ENCODE measurements around the gene LRRC46. TPM values are rescaled to one million over a fixed set of nuclear protein-coding genes. Genes with fewer than 3 reads are reported as not detected.

The LRRC46 gene
- polyA plus RNA-seq, 4 donors = 0.22 to 1.5 (median 0.40) TPM

DNA sequence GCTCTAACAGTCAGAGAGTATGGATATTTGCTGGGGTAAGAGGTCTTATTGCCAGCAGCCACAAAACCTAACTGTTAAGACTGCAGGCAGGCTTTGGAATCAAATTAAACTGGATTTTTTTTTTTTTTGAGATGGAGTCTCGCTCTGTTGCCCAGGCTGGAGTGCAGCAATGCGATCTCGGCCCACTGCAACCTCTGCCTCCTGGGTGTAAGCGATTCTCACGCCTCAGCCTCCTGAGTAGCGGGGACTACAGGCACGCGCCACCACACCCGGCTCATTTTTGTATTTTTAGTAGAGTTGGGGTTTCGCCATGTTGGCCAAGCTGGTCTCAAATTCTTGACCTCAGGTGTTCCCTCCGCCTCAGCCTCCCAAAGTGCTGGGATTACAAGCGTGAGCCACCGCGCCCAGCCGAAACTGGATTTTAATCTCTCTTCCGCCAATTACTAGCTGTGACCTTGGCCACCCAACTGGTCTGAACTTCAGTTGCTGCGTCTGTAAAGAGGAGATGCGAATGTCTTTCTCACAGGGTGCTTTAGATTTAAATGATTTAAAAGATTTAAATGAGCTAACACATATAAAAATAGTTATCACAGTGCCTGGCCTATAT is 971 bp upstream of the LRRC46 start:
- peak in 1 of 2 donors; percentile 46 for DNase-seq
- Histone ChIP-seq H3K4me3 (ENCODE audit: low read depth in 1 of 3, low read length in 3 of 3) (peak overlapping the region; percentile 82 to 89 (median 85)), H3K4me1 (ENCODE audit: control insufficient read depth in 3 of 3, insufficient read depth in 2 of 3, low read depth in 1 of 3, low read length in 2 of 3) (peaks cover 2 to 16% (median 2%) of the 10 kb centered on the region in 3 donors), H3K27ac (ENCODE audit: low read depth in 1 of 3, low read length in 2 of 3) (peak overlapping the region; percentile 61 to 90 (median 75)), H3K36me3 (ENCODE audit: control insufficient read depth in 3 of 3, insufficient read depth in 2 of 3, low read depth in 1 of 3, low read length in 3 of 3) (peaks cover 5 to 36% (median 13%) of the 10 kb centered on the region in 3 donors), H3K9me3 (ENCODE audit: control insufficient read depth in 2 of 2, insufficient read depth in 1 of 2, low read depth in 1 of 2, low read length in 1 of 2) (no peaks in the 10 kb centered on the region), H3K27me3 (ENCODE audit: control insufficient read depth in 3 of 3, insufficient read depth in 3 of 3, low read length in 3 of 3) (no peaks in the 10 kb centered on the region)
- FAIRE-seq = no peak
- WGBS, 3 donors = 51 to 65% (median 61%) methylated on average over 18 of the region's 18 CpGs

DNA sequence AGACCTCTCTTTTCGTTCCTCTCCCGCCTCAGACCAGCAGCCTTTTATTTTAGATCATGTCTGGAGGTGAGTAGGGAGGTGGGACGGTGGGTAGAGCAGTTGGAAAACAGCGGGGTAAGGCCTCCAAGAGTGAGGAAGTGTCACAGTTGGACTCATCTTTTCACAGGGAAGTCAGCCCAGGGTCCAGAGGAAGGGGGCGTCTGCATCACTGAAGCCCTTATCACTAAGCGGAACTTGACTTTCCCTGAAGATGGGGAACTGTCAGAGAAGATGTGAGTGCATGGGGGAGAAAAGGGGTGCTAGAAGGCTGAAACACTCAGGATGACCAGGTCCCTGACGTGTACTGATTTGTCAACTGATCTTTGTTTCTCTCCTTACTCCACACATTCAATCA is 461 bp downstream of the LRRC46 start:
- no peak for DNase-seq
- Histone ChIP-seq H3K4me3 (ENCODE audit: low read depth in 1 of 3, low read length in 3 of 3) (peak overlapping the region in 2 of 3 donors; percentile 0 to 85), H3K27ac (ENCODE audit: low read depth in 1 of 3, low read length in 2 of 3) (no peak overlapping the region), H3K9me3 (ENCODE audit: control insufficient read depth in 2 of 2, insufficient read depth in 1 of 2, low read depth in 1 of 2, low read length in 1 of 2) (no peaks in the 10 kb centered on the region), H3K36me3 (ENCODE audit: control insufficient read depth in 3 of 3, insufficient read depth in 2 of 3, low read depth in 1 of 3, low read length in 3 of 3) (peaks cover 0 to 39% (median 8%) of the 10 kb centered on the region in 3 donors), H3K27me3 (ENCODE audit: control insufficient read depth in 3 of 3, insufficient read depth in 3 of 3, low read length in 3 of 3) (no peaks in the 10 kb centered on the region), H3K4me1 (ENCODE audit: control insufficient read depth in 3 of 3, insufficient read depth in 2 of 3, low read depth in 1 of 3, low read length in 2 of 3) (peaks cover 2 to 17% (median 2%) of the 10 kb centered on the region in 3 donors)
- WGBS, 3 donors = 5 to 15% (median 12%) methylated on average over 7 of the region's 7 CpGs
- no peak for FAIRE-seq

- Histone ChIP-seq H3K4me1 (ENCODE audit: control insufficient read depth in 3 of 3, insufficient read depth in 2 of 3, low read depth in 1 of 3, low read length in 2 of 3) (peaks cover 2 to 45% (median 2%) of the 10 kb centered on the region in 3 donors), H3K9me3 (ENCODE audit: control insufficient read depth in 2 of 2, insufficient read depth in 1 of 2, low read depth in 1 of 2, low read length in 1 of 2) (no peaks in the 10 kb centered on the region), H3K27me3 (ENCODE audit: control insufficient read depth in 3 of 3, insufficient read depth in 3 of 3, low read length in 3 of 3) (no peaks in the 10 kb centered on the region), H3K27ac (ENCODE audit: low read depth in 1 of 3, low read length in 2 of 3) (no peak overlapping the region), H3K4me3 (ENCODE audit: low read depth in 1 of 3, low read length in 3 of 3) (no peak overlapping the region), H3K36me3 (ENCODE audit: control insufficient read depth in 3 of 3, insufficient read depth in 2 of 3, low read depth in 1 of 3, low read length in 3 of 3) (peaks cover 0 to 50% (median 8%) of the 10 kb centered on the region in 3 donors)
- WGBS, 3 donors = 57 to 69% (median 65%) methylated on average over 5 of the region's 5 CpGs
- FAIRE-seq = no peak
- no peak for DNase-seq
Observed at GRCh38 chr17:47834756-47835155, 3.3 kb downstream of the LRRC46 start.

DNA sequence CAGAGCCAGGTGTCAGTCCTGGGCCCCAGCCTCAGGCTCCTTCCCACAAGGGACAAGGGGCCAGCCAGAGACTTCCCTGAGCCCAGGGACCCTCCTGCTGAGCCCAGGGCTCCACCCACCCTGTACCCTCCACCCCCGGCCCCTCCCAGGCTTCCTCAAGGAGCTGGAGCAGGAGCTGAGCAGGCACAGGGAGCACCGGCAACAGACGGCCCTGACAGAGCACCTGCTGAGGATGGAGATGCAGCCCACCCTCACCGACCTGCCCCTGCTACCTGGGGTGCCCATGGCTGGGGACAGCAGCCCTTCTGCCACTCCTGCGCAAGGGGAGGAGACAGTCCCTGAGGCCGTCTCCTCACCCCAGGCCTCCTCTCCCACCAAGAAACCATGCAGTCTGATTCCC is 5.1 kb downstream of the LRRC46 start:
- Histone ChIP-seq H3K27me3 (ENCODE audit: control insufficient read depth in 3 of 3, insufficient read depth in 3 of 3, low read length in 3 of 3) (no peaks in the 10 kb centered on the region), H3K4me1 (ENCODE audit: control insufficient read depth in 3 of 3, insufficient read depth in 2 of 3, low read depth in 1 of 3, low read length in 2 of 3) (peaks cover 2 to 48% (median 7%) of the 10 kb centered on the region in 3 donors), H3K36me3 (ENCODE audit: control insufficient read depth in 3 of 3, insufficient read depth in 2 of 3, low read depth in 1 of 3, low read length in 3 of 3) (peaks cover 0 to 55% (median 8%) of the 10 kb centered on the region in 3 donors), H3K4me3 (ENCODE audit: low read depth in 1 of 3, low read length in 3 of 3) (no peak overlapping the region), H3K27ac (ENCODE audit: low read depth in 1 of 3, low read length in 2 of 3) (no peak overlapping the region), H3K9me3 (ENCODE audit: control insufficient read depth in 2 of 2, insufficient read depth in 1 of 2, low read depth in 1 of 2, low read length in 1 of 2) (no peaks in the 10 kb centered on the region)
- 86 to 93% (median 92%) methylated on average over 5 to 6 of the region's 6 CpGs for WGBS, 3 donors
- DNase-seq = no peak
- FAIRE-seq = no peak

DNA sequence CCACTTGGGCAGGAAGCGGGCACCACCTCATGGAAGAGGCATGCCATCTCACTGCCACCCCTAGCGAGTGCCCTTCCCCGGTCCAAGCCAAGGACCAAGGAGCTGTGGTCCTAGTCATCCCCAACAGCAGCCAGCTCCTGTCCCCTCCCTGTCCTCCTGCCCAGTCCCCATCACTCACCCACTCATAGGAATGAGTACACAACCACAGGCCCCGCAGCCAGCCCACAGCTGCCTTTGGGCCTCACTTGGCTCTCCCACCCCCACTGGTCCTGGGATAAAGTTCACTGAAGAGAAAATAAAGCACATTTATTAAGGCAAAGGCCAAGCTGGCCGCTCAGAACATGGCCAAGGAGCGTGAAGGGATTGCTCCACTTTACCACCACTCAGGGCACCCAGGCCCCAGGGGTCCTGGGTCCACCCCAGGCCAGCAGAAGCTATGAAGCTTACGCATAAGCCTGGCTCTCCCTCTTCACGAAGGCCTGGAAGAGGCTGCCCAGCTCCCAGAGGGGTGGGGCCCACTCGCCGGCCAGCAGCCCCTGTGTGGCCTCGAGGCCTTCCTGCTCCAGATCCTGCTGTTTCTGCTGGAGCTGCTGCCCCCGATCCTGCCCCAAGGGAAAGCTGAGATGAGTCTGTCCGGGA is 6.0 kb downstream of the LRRC46 start:
- H3K4me1 ChIP-seq (ENCODE audit: control insufficient read depth in 3 of 3, insufficient read depth in 2 of 3, low read depth in 1 of 3, low read length in 2 of 3) = peaks cover 2 to 48% (median 7%) of the 10 kb centered on the region in 3 donors
- no peaks in the 10 kb centered on the region for H3K27me3 ChIP-seq (ENCODE audit: control insufficient read depth in 3 of 3, insufficient read depth in 3 of 3, low read length in 3 of 3)
- H3K4me3 ChIP-seq (ENCODE audit: low read depth in 1 of 3, low read length in 3 of 3) = no peak overlapping the region
- H3K9me3 ChIP-seq (ENCODE audit: control insufficient read depth in 2 of 2, insufficient read depth in 1 of 2, low read depth in 1 of 2, low read length in 1 of 2) = no peaks in the 10 kb centered on the region
- H3K27ac ChIP-seq (ENCODE audit: low read depth in 1 of 3, low read length in 2 of 3) = peak overlapping the region in 1 of 3 donors; percentile 19
- peaks cover 0 to 55% (median 8%) of the 10 kb centered on the region in 3 donors for H3K36me3 ChIP-seq (ENCODE audit: control insufficient read depth in 3 of 3, insufficient read depth in 2 of 3, low read depth in 1 of 3, low read length in 3 of 3)
- WGBS, 3 donors = 69 to 77% (median 77%) methylated on average over 13 of the region's 13 CpGs
- FAIRE-seq = no peak
- DNase-seq = peak in 1 of 2 donors; percentile 55

- no peak for DNase-seq
- no peaks in the 10 kb centered on the region for H3K9me3 ChIP-seq (ENCODE audit: control insufficient read depth in 2 of 2, insufficient read depth in 1 of 2, low read depth in 1 of 2, low read length in 1 of 2)
- peaks cover 2 to 55% (median 7%) of the 10 kb centered on the region in 3 donors for H3K4me1 ChIP-seq (ENCODE audit: control insufficient read depth in 3 of 3, insufficient read depth in 2 of 3, low read depth in 1 of 3, low read length in 2 of 3)
Observed at GRCh38 chr17:47838636-47839035, 7.2 kb downstream of the LRRC46 start.

DNA sequence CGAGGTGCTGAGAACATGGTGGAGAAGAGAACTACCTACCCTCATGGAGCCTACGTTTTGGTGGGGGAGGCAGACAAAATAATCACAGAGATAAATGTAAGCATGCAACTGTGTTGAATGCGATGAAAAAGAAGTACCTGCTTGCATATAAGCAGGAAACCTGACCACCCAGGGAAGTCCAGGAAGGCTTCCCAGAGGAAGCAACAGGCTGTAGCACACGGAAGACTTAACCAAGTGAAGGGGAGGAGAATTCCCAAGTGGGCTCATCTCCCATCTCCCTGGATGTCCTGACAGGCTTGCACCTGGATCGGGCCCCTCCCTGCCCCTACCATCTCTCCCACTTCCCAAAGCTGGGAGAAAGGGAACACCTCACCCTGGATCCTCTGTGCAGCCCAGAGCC is 7.6 kb downstream of the LRRC46 start:
- WGBS, 3 donors = 89 to 92% (median 91%) methylated on average over 5 of the region's 5 CpGs
- no peaks in the 10 kb centered on the region for H3K9me3 ChIP-seq (ENCODE audit: control insufficient read depth in 2 of 2, insufficient read depth in 1 of 2, low read depth in 1 of 2, low read length in 1 of 2)
- no peak overlapping the region for H3K27ac ChIP-seq (ENCODE audit: low read depth in 1 of 3, low read length in 2 of 3)
- no peaks in the 10 kb centered on the region for H3K27me3 ChIP-seq (ENCODE audit: control insufficient read depth in 3 of 3, insufficient read depth in 3 of 3, low read length in 3 of 3)
- no peak overlapping the region for H3K4me3 ChIP-seq (ENCODE audit: low read depth in 1 of 3, low read length in 3 of 3)
- FAIRE-seq = no peak
- H3K36me3 ChIP-seq (ENCODE audit: control insufficient read depth in 3 of 3, insufficient read depth in 2 of 3, low read depth in 1 of 3, low read length in 3 of 3) = peaks cover 0 to 55% (median 8%) of the 10 kb centered on the region in 3 donors
- peaks cover 2 to 60% (median 7%) of the 10 kb centered on the region in 3 donors for H3K4me1 ChIP-seq (ENCODE audit: control insufficient read depth in 3 of 3, insufficient read depth in 2 of 3, low read depth in 1 of 3, low read length in 2 of 3)
- no peak for DNase-seq

More at GRCh38 chr17:47838636-47839035, 7.2 kb downstream of the LRRC46 start:
- peaks cover 0 to 55% (median 8%) of the 10 kb centered on the region in 3 donors for H3K36me3 ChIP-seq (ENCODE audit: control insufficient read depth in 3 of 3, insufficient read depth in 2 of 3, low read depth in 1 of 3, low read length in 3 of 3)
- whole genome bisulfite sequencing, 3 donors = 92 to 95% (median 94%) methylated on average over 13 of the region's 13 CpGs
- H3K27me3 ChIP-seq (ENCODE audit: control insufficient read depth in 3 of 3, insufficient read depth in 3 of 3, low read length in 3 of 3) = no peaks in the 10 kb centered on the region
- H3K27ac ChIP-seq (ENCODE audit: low read depth in 1 of 3, low read length in 2 of 3) = no peak overlapping the region
- no peak overlapping the region for H3K4me3 ChIP-seq (ENCODE audit: low read depth in 1 of 3, low read length in 3 of 3)
- FAIRE-seq = no peak

GRCh38 chr17:47840001-47840741 is 8.7 kb downstream of the LRRC46 start:
- peaks cover 0 to 2% (median 0%) of the 10 kb centered on the region in 3 donors for H3K27me3 ChIP-seq (ENCODE audit: control insufficient read depth in 3 of 3, insufficient read depth in 3 of 3, low read length in 3 of 3)
- DNase-seq (peak; percentile 53 to 68), FAIRE-seq (no peak)
- WGBS, 3 donors = 22 to 40% (median 29%) methylated on average over 17 of the region's 17 CpGs
- no peaks in the 10 kb centered on the region for H3K9me3 ChIP-seq (ENCODE audit: control insufficient read depth in 2 of 2, insufficient read depth in 1 of 2, low read depth in 1 of 2, low read length in 1 of 2)
- H3K27ac ChIP-seq (ENCODE audit: low read depth in 1 of 3, low read length in 2 of 3) = peak overlapping the region; percentile 47 to 65 (median 56)
- H3K4me1 ChIP-seq (ENCODE audit: control insufficient read depth in 3 of 3, insufficient read depth in 2 of 3, low read depth in 1 of 3, low read length in 2 of 3) = peaks cover 2 to 66% (median 7%) of the 10 kb centered on the region in 3 donors
- H3K36me3 ChIP-seq (ENCODE audit: control insufficient read depth in 3 of 3, insufficient read depth in 2 of 3, low read depth in 1 of 3, low read length in 3 of 3) = peaks cover 0 to 49% (median 8%) of the 10 kb centered on the region in 3 donors
- H3K4me3 ChIP-seq (ENCODE audit: low read depth in 1 of 3, low read length in 3 of 3) = peak overlapping the region; percentile 65 to 89 (median 78)

Data from small intestine (tissue), 7 donors.